ENCODE results near the gene ORC5. TPM values are rescaled to one million over a fixed set of nuclear protein-coding genes. Genes with fewer than 3 reads are reported as not detected.
"Not testable (repeated sequence)": the region's sequence is repeated elsewhere in the genome, so short reads cannot be mapped to it uniquely, and the experiment has no call there.

The ORC5 gene
- total and polyA plus RNA-seq, 2 donors from 2014 or later = 13.2 to 18.4 TPM

DNA sequence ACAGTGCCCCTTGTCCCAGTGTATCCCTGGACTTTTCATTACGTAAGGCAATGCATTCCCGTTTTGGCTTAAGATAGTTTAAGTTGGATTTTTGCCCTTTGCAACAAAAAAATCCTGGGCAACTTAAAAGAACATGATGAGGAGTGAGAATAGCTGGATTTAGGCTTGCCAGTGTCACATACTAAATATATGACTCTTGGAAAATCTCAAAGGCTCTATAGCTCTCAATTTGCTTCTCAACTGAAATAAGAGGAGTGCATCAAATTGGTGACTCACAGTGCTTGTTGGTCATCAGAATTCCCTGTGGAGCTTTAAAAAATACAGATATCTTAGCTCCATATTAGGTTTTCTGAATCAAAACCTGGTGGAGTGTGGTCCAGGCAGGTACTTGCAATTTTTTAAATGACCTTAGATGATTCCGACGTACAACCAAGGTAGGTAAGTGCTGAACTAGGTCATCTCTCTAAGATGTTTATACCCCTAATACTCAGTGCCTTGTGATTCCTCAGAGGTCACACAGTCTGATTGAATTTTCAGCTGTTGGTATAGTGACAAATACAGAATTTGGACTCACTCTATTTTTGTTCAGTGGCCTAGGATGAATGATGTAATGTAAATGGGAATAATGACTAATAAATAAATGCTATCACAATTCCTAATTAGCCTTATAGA is 33.9 kb upstream of the ORC5 start:
- DNase-seq = no peak
- H3K9me3 ChIP-seq (ENCODE audit: control insufficient read depth in 2 of 3, insufficient read depth in 1 of 3, low read length in 3 of 3) = no peaks in the 10 kb centered on the region

DNA sequence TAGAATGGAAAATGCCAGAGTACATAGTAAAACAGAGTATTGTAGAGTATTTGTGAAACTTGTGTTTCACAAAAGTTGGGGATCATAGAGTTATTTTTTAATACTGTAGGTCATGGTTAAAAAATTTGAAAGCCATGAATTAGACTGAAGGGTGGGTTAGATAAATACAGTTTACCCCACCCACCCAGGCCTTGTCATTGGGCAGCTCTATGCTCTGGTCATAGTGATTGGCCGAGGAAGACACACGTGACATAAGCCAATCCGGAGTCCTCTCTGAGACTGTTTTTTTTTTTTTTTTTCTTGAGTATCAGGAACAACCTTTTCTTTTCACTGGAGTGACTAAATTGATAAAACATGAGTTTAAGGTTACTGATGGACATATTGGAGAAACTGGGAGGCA is 33.3 kb upstream of the ORC5 start:
- Histone ChIP-seq H3K36me3 (ENCODE audit: control insufficient read depth in 2 of 3, insufficient read depth in 3 of 3, low read length in 3 of 3) (no peaks in the 10 kb centered on the region), H3K27me3 (ENCODE audit: control insufficient read depth, insufficient read depth, low read length) (no peaks in the 10 kb centered on the region), H3K9me3 (ENCODE audit: control insufficient read depth in 2 of 3, insufficient read depth in 1 of 3, low read length in 3 of 3) (no peaks in the 10 kb centered on the region), H3K4me1 (ENCODE audit: control insufficient read depth in 2 of 3, insufficient read depth in 2 of 3, low read depth in 1 of 3, low read length in 3 of 3) (peaks cover 0 to 7% (median 3%) of the 10 kb centered on the region in 3 donors), H3K4me3 (ENCODE audit: low read length in 3 of 3) (no peak overlapping the region), H3K27ac (ENCODE audit: low read depth in 2 of 2, low read length in 2 of 2) (no peak overlapping the region), H3K9ac (ENCODE audit: low read length in 3 of 3) (no peak overlapping the region)
- intact Hi-C loops (cut with DNase I) = no loop called here
- DNase-seq (no peak), FAIRE-seq (no peak)
- TF ChIP-seq, protein P1, sequence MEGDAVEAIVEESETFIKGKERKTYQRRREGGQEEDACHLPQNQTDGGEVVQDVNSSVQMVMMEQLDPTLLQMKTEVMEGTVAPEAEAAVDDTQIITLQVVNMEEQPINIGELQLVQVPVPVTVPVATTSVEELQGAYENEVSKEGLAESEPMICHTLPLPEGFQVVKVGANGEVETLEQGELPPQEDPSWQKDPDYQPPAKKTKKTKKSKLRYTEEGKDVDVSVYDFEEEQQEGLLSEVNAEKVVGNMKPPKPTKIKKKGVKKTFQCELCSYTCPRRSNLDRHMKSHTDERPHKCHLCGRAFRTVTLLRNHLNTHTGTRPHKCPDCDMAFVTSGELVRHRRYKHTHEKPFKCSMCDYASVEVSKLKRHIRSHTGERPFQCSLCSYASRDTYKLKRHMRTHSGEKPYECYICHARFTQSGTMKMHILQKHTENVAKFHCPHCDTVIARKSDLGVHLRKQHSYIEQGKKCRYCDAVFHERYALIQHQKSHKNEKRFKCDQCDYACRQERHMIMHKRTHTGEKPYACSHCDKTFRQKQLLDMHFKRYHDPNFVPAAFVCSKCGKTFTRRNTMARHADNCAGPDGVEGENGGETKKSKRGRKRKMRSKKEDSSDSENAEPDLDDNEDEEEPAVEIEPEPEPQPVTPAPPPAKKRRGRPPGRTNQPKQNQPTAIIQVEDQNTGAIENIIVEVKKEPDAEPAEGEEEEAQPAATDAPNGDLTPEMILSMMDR (IDR thresholded peaks at IDR 0.05; ENCODE audit: borderline replicate concordance, extremely low read depth, insufficient read depth) = no peak

More for the DNA sequence above, 33.9 kb upstream of the ORC5 start:
- TF ChIP-seq, protein P1 (IDR thresholded peaks at IDR 0.05; ENCODE audit: borderline replicate concordance, extremely low read depth, insufficient read depth) = no peak
- no peaks in the 10 kb centered on the region for H3K36me3 ChIP-seq (ENCODE audit: control insufficient read depth in 2 of 3, insufficient read depth in 3 of 3, low read length in 3 of 3)
- H3K27ac ChIP-seq (ENCODE audit: low read depth in 2 of 2, low read length in 2 of 2) = no peak overlapping the region
- FAIRE-seq = no peak
- no peak overlapping the region for H3K4me3 ChIP-seq (ENCODE audit: low read length in 3 of 3)
- no peaks in the 10 kb centered on the region for H3K27me3 ChIP-seq (ENCODE audit: control insufficient read depth, insufficient read depth, low read length)
- no peak overlapping the region for H3K9ac ChIP-seq (ENCODE audit: low read length in 3 of 3)
- intact Hi-C loops (cut with DNase I) = no loop called here
- peaks cover 0 to 7% (median 3%) of the 10 kb centered on the region in 3 donors for H3K4me1 ChIP-seq (ENCODE audit: control insufficient read depth in 2 of 3, insufficient read depth in 2 of 3, low read depth in 1 of 3, low read length in 3 of 3)

DNA sequence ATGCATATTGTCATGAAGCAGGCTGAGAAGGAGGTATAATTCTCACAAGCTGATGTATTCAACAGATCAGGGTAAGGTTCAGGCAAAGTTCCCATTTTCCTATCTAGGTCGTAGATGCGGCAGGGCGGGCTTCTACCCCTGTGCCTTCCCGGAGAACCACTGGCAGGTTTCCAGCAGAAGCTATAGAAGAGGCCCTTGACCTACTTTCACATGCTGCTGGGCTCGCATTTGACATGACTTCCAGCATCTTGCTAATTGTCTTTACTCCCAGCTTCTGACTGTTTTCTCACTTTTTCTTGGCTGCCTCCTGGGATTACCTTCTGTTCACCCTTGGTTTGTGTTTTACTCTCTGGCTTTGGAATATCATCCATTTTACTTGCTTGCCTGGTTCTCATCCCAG is 32.6 kb upstream of the ORC5 start:
- H3K27ac ChIP-seq (ENCODE audit: low read depth in 2 of 2, low read length in 2 of 2) = no peak overlapping the region
- FAIRE-seq = no peak
- H3K36me3 ChIP-seq (ENCODE audit: control insufficient read depth in 2 of 3, insufficient read depth in 3 of 3, low read length in 3 of 3) = no peaks in the 10 kb centered on the region
- intact Hi-C loops (cut with DNase I) = no loop called here
- H3K27me3 ChIP-seq (ENCODE audit: control insufficient read depth, insufficient read depth, low read length) = no peaks in the 10 kb centered on the region
- H3K9ac ChIP-seq (ENCODE audit: low read length in 3 of 3) = no peak overlapping the region
- no peaks in the 10 kb centered on the region for H3K9me3 ChIP-seq (ENCODE audit: control insufficient read depth in 2 of 3, insufficient read depth in 1 of 3, low read length in 3 of 3)
- H3K4me1 ChIP-seq (ENCODE audit: control insufficient read depth in 2 of 3, insufficient read depth in 2 of 3, low read depth in 1 of 3, low read length in 3 of 3) = peaks cover 0 to 7% (median 3%) of the 10 kb centered on the region in 3 donors
- no peak for DNase-seq
- H3K4me3 ChIP-seq (ENCODE audit: low read length in 3 of 3) = no peak overlapping the region
- TF ChIP-seq, protein P1 (IDR thresholded peaks at IDR 0.05; ENCODE audit: borderline replicate concordance, extremely low read depth, insufficient read depth) = no peak

DNA sequence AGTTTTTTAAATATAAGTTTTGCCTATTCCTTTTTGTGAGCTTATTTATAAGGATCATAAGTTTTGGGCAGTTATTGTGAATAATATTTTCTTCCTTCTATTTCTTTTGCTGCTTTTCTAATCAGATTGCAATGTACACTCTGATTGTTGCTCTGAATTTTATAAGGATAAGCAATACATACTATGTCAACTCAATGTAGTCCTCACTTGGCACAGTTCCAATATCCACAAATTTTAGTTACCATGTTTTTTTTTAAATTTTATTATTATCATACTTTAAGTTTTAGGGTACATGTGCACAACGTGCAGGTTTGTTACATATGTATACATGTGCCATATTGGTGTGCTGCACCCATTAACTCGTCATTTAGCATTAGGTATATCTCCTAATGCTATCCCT is 27.2 kb upstream of the ORC5 start:
- FAIRE-seq; H3K27ac ChIP-seq (ENCODE audit: low read depth in 2 of 2, low read length in 2 of 2); H3K27me3 ChIP-seq (ENCODE audit: control insufficient read depth, insufficient read depth, low read length); H3K4me3 ChIP-seq (ENCODE audit: low read length in 3 of 3); H3K4me1 ChIP-seq (ENCODE audit: control insufficient read depth in 2 of 3, insufficient read depth in 2 of 3, low read depth in 1 of 3, low read length in 3 of 3); H3K9ac ChIP-seq (ENCODE audit: low read length in 3 of 3); intact Hi-C loops (cut with DNase I); H3K36me3 ChIP-seq (ENCODE audit: control insufficient read depth in 2 of 3, insufficient read depth in 3 of 3, low read length in 3 of 3); H3K9me3 ChIP-seq (ENCODE audit: control insufficient read depth in 2 of 3, insufficient read depth in 1 of 3, low read length in 3 of 3); DNase-seq: not testable (repeated sequence)

Measured in kidney (tissue), 14 donors.